Activated B cell treated with CpG ODN at 0.5 μM for 24 hours (primary cell): ENCODE measurements around the gene UPF3A. TPM values are rescaled to one million over a fixed set of nuclear protein-coding genes. Genes with fewer than 3 reads are reported as not detected.
"Not testable (repeated sequence)": the region's sequence is repeated elsewhere in the genome, so short reads cannot be mapped to it uniquely, and the experiment has no call there.

ENCODE experiments used
- ATAC-seq: fragments of 200-7000 bp; cut with Tn5 transposase; one replicate; pipeline ENCODE4 v1.10.0; 2021; ENCODE audit warnings: low read depth, mild to moderate bottlenecking, moderate library complexity
- CTCF ChIA-PET: fragments of 350-600 bp; sonication (Branson Sonifier 250); formaldehyde crosslinking; loops from one replicate; lab custom pipeline; 2021; ENCODE audit warnings: antibody characterized with exemption; lab: Charles Lee
- POLR2A ChIA-PET: fragments of 350-600 bp; sonication (Branson Sonifier 250); formaldehyde crosslinking; loops from one replicate; lab custom pipeline; 2021; ENCODE audit warnings: antibody characterized with exemption; lab: Charles Lee
- DNase-seq: peaks from one replicate; pipeline ENCODE4 v3.0.0; 2022
- H3K27ac Mint-ChIP-seq: one replicate; pipeline ENCODE4 v1.8.0; 2020; ENCODE audit warnings: mixed read lengths
- H3K27me3 Mint-ChIP-seq: one replicate; pipeline ENCODE4 v1.8.0; 2021; ENCODE audit warnings: mixed read lengths
- H3K36me3 Mint-ChIP-seq: one replicate; pipeline ENCODE4 v1.8.0; 2021; ENCODE audit warnings: low read depth, mixed read lengths
- H3K4me1 Mint-ChIP-seq: one replicate; pipeline ENCODE4 v1.8.0; 2021; ENCODE audit warnings: mixed read lengths
- H3K4me3 Mint-ChIP-seq: one replicate; pipeline ENCODE4 v1.8.0; 2020; ENCODE audit warnings: mild to moderate bottlenecking, mixed read lengths
- H3K9me3 Mint-ChIP-seq: one replicate; pipeline ENCODE4 v1.8.0; 2020; ENCODE audit warnings: mixed read lengths
- intact Hi-C: fragments of 100-400 bp; cut with micrococcal nuclease; formaldehyde crosslinking; loops from one replicate; pipeline ENCODE4 v1.15.1; 2024
- total RNA-seq: library from RNA; stranded (reverse); gene quantifications from 2 replicates; pipeline ENCODE4 v1.2.3, GENCODE V29; 2022
- TF ChIP-seq, protein P1 (sequence below): fragments of 200-600 bp; IDR thresholded peaks from one replicate; pipeline ENCODE4 v1.8.0; 2022; ENCODE audit warnings: antibody characterized with exemption, mild to moderate bottlenecking

Gene UPF3A
- total RNA-seq, 1 donor from 2014 or later: 83.2 TPM

DNA sequence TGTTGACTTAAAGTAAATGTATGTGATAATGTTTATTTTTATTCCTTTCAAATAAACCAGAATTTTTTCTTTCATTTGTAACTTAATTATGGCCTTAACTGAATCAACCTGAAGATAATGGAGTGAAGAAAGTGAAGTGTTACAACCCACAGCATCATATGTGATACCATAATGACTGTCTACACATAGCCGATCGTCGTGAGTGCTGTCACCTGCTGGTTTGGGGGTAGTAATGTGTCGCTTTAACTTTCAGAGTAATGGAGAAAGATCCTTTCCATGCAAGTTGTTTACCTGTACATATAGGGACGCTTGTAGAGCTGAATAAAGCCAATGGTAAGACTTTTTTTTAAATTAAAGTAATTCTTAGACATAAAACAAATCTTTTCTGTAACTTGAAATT, 36.8 kb upstream of the UPF3A start:
- no peak for ATAC-seq
- no peaks in the 10 kb centered on the region for H3K4me1 Mint-ChIP-seq
- no peak overlapping the region for H3K4me3 Mint-ChIP-seq
- ChIA-PET POLR2A (no interaction called here), CTCF (no interaction called here)
- intact Hi-C loops: no loop called here
- no peaks in the 10 kb centered on the region for H3K27me3 Mint-ChIP-seq
- DNase-seq: no peak
- no peaks in the 10 kb centered on the region for H3K9me3 Mint-ChIP-seq
- H3K27ac Mint-ChIP-seq: no peak overlapping the region
- TF ChIP-seq, protein P1, sequence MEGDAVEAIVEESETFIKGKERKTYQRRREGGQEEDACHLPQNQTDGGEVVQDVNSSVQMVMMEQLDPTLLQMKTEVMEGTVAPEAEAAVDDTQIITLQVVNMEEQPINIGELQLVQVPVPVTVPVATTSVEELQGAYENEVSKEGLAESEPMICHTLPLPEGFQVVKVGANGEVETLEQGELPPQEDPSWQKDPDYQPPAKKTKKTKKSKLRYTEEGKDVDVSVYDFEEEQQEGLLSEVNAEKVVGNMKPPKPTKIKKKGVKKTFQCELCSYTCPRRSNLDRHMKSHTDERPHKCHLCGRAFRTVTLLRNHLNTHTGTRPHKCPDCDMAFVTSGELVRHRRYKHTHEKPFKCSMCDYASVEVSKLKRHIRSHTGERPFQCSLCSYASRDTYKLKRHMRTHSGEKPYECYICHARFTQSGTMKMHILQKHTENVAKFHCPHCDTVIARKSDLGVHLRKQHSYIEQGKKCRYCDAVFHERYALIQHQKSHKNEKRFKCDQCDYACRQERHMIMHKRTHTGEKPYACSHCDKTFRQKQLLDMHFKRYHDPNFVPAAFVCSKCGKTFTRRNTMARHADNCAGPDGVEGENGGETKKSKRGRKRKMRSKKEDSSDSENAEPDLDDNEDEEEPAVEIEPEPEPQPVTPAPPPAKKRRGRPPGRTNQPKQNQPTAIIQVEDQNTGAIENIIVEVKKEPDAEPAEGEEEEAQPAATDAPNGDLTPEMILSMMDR: no peak
- peaks cover 90% of the 10 kb centered on the region for H3K36me3 Mint-ChIP-seq

DNA sequence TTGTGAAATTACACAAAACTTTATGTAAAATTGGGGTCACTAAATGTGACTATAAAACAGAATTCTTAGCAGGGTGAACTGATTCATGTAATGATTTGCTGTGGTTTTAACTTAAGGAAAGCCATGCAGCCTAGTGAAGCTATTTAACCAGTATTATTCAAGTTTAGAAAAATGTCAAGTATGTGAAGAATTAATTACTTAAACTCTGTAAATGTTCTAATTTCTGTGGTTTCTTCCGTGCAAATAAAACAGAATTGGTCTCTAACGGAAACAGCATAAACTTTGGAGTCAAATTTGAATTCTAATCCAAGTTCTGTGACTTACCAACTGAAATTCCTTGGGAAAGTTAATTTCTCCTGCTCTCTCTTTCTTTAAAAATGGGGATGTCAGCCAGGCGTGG, 33.4 kb upstream of the UPF3A start:
- Mint-ChIP-seq H3K27me3 (no peaks in the 10 kb centered on the region), H3K4me3 (no peak overlapping the region), H3K9me3 (no peaks in the 10 kb centered on the region), H3K27ac (no peak overlapping the region), H3K4me1 (no peaks in the 10 kb centered on the region), H3K36me3 (peaks cover 84% of the 10 kb centered on the region)
- POLR2A ChIA-PET: no interaction called here
- ATAC-seq (no peak), DNase-seq (no peak)
- TF ChIP-seq, protein P1: no peak
- CTCF ChIA-PET: no interaction called here
- intact Hi-C loops: no loop called here

DNA sequence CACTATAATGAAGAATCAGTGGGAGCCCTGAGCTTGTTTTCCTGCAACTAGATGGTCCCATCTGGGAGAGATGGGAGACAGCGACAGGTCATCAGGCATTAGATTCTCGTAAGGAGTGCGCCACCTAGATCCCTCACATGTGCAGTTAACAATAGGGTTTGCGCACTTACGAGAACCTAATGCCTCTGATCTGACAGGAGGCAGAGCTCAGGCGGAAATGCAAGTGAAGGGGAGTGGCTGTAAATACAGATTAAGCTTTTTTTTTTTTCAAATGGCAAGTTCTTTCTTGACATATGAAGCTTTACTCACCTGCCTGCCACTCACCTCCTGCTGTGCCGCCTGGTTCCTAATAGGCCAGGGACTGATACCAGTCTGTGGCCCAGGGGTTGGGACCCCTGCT, 32.3 kb upstream of the UPF3A start:
- Mint-ChIP-seq H3K36me3 (peaks cover 82% of the 10 kb centered on the region), H3K4me3 (no peak overlapping the region), H3K4me1 (no peaks in the 10 kb centered on the region), H3K9me3 (no peaks in the 10 kb centered on the region), H3K27ac (no peak overlapping the region), H3K27me3 (no peaks in the 10 kb centered on the region)
- CTCF ChIA-PET: no interaction called here
- intact Hi-C loops: no loop called here
- ATAC-seq (no peak), DNase-seq (no peak)
- TF ChIP-seq, protein P1: no peak
- POLR2A ChIA-PET: no interaction called here

DNA sequence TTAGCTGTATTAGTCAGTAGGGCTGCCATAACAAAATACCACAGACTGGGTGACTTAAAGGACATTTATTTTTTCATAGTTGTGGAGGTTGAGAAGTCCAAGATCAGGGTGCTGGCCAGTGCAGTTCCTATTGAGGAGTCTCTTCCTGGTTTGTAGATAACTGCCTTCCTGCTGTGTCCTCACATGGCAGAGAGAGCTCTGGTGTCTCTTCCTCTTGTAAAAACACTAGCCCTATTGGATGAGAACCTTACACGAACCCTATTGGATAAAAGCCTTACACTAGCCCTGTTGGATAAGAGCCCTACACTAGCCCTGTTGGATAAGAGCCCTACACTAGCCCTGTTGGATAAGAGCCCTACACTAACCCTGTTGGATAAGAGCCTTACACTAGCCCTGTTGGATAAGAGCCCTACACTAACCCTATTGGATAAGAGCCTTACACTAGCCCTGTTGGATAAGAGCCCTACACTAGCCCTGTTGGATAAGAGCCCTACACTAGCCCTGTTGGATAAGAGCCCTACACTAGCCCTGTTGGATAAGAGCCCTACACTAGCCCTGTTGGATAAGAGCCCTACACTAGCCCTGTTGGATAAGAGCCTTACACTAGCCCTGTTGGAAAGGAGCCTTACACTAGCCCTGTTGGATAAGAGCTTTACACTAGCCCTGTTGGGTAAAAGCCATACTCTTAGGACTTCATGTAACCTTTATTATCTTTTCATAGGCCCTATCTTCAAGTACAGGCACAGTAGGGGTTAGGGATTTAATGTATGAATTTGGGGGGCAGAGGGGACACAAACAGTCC, 29.6 kb upstream of the UPF3A start:
- H3K4me3 Mint-ChIP-seq, H3K27me3 Mint-ChIP-seq, H3K9me3 Mint-ChIP-seq, POLR2A ChIA-PET, CTCF ChIA-PET, H3K4me1 Mint-ChIP-seq, ATAC-seq, intact Hi-C loops, H3K27ac Mint-ChIP-seq, DNase-seq: not testable (repeated sequence)
- peaks cover 81% of the 10 kb centered on the region for H3K36me3 Mint-ChIP-seq

DNA sequence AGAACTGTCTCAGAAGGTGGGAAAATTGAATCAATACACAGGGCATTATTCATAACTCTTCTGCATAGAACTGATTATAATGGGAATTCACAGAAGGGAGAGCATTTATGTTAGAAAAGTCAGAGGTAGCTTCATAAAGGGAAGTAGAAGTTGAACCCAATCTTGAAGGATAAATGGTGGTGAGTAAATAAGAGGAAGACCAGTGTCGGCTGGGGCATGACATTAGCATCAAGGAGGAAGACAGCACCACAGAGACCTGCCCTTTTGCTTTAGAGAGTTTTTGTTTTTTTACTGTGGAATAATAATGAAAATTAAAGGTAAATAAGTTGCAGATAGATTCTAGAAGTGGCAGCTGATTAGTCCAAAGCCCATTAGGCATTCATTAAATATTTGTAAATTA, 24.9 kb upstream of the UPF3A start:
- ATAC-seq (no peak), DNase-seq (no peak)
- Mint-ChIP-seq H3K36me3 (peaks cover 86% of the 10 kb centered on the region), H3K27me3 (no peaks in the 10 kb centered on the region), H3K9me3 (no peaks in the 10 kb centered on the region), H3K4me3 (no peak overlapping the region), H3K4me1 (peaks cover 28% of the 10 kb centered on the region), H3K27ac (no peak overlapping the region)
- POLR2A ChIA-PET: interaction anchor here (1.0 kb wide), 1 partner anchor 25 kb away, joined by 3 read pairs; the partner anchor contains the start of gene UPF3A
- intact Hi-C loops: no loop called here
- TF ChIP-seq, protein P1: no peak
- CTCF ChIA-PET: no interaction called here
